Erythroblast (primary cell): Measurements from ENCODE around the gene AP2A1.

Source experiments
- GATA1 ChIP-seq: IDR thresholded peaks from 2 replicates; pipeline ENCODE4 v1.6.1; 2011; ENCODE audit warnings: low read depth, mild to moderate bottlenecking, control low read depth, low read length, moderate library complexity
- POLR2A ChIP-seq: IDR thresholded peaks from 2 replicates; pipeline ENCODE4 v1.6.1; 2011; ENCODE audit warnings: mild to moderate bottlenecking, low read length

DNA sequence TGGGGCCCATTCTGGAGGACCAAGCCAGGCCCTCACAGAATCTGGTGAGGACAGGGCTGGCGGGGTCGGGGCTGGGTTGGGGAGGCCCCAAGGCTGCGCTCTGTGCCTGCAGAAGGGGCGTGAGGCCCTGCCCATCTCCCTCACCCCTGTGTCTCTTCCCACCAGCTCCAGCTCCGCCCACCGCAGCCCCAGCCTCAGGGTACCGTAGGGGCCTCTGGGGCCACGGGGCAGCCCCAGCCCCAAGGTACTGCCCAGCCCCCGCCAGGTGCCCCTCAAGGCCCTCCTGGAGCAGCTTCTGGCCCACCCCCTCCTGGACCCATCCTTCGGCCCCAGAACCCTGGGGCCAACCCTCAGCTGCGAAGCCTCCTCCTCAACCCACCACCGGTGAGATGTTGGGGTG, 68.8 kb downstream of the AP2A1 start:
- no peak for TF ChIP-seq POLR2A
- TF ChIP-seq GATA1 = no peak
